RWPE2 (cell line): ENCODE data around the gene MESD.

ENCODE experiments used
- ATAC-seq: fragments of 200-7000 bp; cut with Tn5 transposase; 3 replicates; pipeline ENCODE4 v1.9.1; 2021; ENCODE audit warnings: low read depth
- DNase-seq: peaks from one replicate; pipeline ENCODE4 v3.0.0-alpha.2; 2020; ENCODE audit warnings: low spot score
- H3K27ac ChIP-seq: fragments of 450-650 bp; 2 replicates; pipeline ENCODE4 v1.5.1; 2017; ENCODE audit warnings: mild to moderate bottlenecking; ENCODE audit not compliant: poor library complexity, severe bottlenecking
- H3K27me3 ChIP-seq: fragments of 250-450 bp; sonication (Bioruptor Pico); 2 replicates; pipeline ENCODE4 v1.5.1; 2021; ENCODE audit warnings: mild to moderate bottlenecking, moderate library complexity; ENCODE audit not compliant: insufficient read depth, poor library complexity, severe bottlenecking
- H3K36me3 ChIP-seq: fragments of 250-450 bp; sonication (Bioruptor Pico); 2 replicates; pipeline ENCODE4 v1.5.1; 2020; ENCODE audit warnings: low read depth, mild to moderate bottlenecking, moderate library complexity
- H3K4me1 ChIP-seq: fragments of 250-450 bp; sonication (Bioruptor Pico); 2 replicates; pipeline ENCODE4 v1.5.1; 2021; ENCODE audit warnings: mild to moderate bottlenecking, moderate library complexity; ENCODE audit not compliant: insufficient read depth, poor library complexity, severe bottlenecking
- H3K4me3 ChIP-seq: fragments of 250-450 bp; sonication (Bioruptor Pico); 2 replicates; pipeline ENCODE4 v1.5.1; 2021; ENCODE audit warnings: mild to moderate bottlenecking, moderate library complexity; ENCODE audit not compliant: severe bottlenecking
- H3K9me3 ChIP-seq: fragments of 250-450 bp; sonication (Bioruptor Pico); 2 replicates; pipeline ENCODE4 v1.5.1; 2021; ENCODE audit warnings: mild to moderate bottlenecking, moderate library complexity; ENCODE audit not compliant: severe bottlenecking
- CTCF ChIP-seq: fragments of 450-650 bp; IDR thresholded peaks from one replicate; pipeline ENCODE4 v1.5.1; 2017; ENCODE audit warnings: mild to moderate bottlenecking, moderate library complexity; ENCODE audit not compliant: poor library complexity, severe bottlenecking

The MESD gene

GRCh38 chr15:80911821-80912220 is 77.8 kb downstream of the MESD start:
- TF ChIP-seq CTCF, result no peak
- Histone ChIP-seq H3K27ac (no peak overlapping the region), H3K9me3 (no peaks in the 10 kb centered on the region), H3K4me3 (no peak overlapping the region), H3K27me3 (no peaks in the 10 kb centered on the region), H3K36me3 (no peaks in the 10 kb centered on the region), H3K4me1 (peaks cover 5% of the 10 kb centered on the region)
- ATAC-seq (0 out of 3 replicates have a peak, but pooled peaks have one; percentile 20), DNase-seq (no peak)

- H3K27ac ChIP-seq, result no peak overlapping the region
- H3K36me3 ChIP-seq, result no peaks in the 10 kb centered on the region
- no peaks in the 10 kb centered on the region for H3K27me3 ChIP-seq
- H3K4me3 ChIP-seq, result no peak overlapping the region
- no peaks in the 10 kb centered on the region for H3K9me3 ChIP-seq
- DNase-seq (peak; percentile 93), ATAC-seq (peak; percentile 98)
- peaks cover 7% of the 10 kb centered on the region for H3K4me1 ChIP-seq
- no peak for TF ChIP-seq CTCF
Measured at GRCh38 chr15:80906159-80906766, 83.4 kb downstream of the MESD start.

- ATAC-seq (no peak), DNase-seq (no peak)
- no peaks in the 10 kb centered on the region for H3K36me3 ChIP-seq
- no peak overlapping the region for H3K27ac ChIP-seq
- no peak for TF ChIP-seq CTCF
- no peaks in the 10 kb centered on the region for H3K9me3 ChIP-seq
- H3K27me3 ChIP-seq, result no peaks in the 10 kb centered on the region
- peaks cover 7% of the 10 kb centered on the region for H3K4me1 ChIP-seq
- H3K4me3 ChIP-seq, result no peak overlapping the region
Measured at GRCh38 chr15:80904998-80905397, 84.6 kb downstream of the MESD start.

DNA sequence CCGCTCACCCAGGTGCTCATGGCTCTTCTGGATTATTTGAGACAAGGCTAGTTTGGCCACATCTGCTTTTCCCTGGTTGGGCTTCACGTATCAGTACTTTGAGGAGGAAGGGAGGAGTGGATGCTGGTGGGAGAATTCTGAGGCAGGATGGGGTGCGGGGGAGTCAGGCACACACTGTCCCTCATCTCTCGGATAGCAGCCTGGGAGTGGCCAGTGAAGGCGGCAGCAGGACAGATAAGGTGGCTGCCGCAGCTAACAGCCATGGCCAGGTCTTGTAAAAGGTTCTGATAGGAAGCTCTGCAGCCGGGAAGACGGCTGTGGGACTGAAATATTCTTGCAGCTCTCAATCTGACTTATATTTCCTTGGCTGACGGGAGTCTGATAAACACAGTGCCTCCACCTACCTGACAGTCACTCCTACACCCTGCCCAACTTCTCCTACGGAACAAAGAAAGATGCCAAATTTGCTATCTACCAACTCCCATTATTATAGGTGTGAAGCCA is 87.3 kb downstream of the MESD start:
- Histone ChIP-seq H3K9me3 (no peaks in the 10 kb centered on the region), H3K27me3 (no peaks in the 10 kb centered on the region), H3K27ac (no peak overlapping the region), H3K4me1 (peaks cover 11% of the 10 kb centered on the region), H3K4me3 (no peak overlapping the region), H3K36me3 (no peaks in the 10 kb centered on the region)
- DNase-seq (no peak), ATAC-seq (no peak)
- no peak for TF ChIP-seq CTCF

DNA sequence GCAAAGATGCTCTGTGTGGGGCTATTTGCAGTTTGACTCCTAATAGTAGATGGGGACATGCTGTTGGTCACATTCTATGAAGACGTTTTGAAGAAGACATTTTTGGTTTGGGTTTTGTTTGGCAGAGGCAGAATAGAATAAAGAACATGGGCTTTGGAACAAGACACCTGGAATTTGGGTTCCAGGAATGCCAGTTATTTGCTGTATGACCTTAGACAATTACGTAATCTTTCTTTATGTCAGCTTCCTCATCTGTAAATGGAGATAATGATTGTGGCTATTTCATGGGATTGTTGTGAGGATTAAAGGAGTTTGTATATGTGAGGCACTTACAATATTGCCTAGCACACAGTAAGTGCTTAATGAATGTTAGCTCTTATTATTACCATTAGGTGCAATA is 91.6 kb downstream of the MESD start:
- Histone ChIP-seq H3K36me3 (no peaks in the 10 kb centered on the region), H3K4me1 (peaks cover 4% of the 10 kb centered on the region), H3K27me3 (no peaks in the 10 kb centered on the region), H3K4me3 (no peak overlapping the region), H3K27ac (no peak overlapping the region), H3K9me3 (no peaks in the 10 kb centered on the region)
- DNase-seq (no peak), ATAC-seq (no peak)
- TF ChIP-seq CTCF, result no peak
